Lower lobe of right lung (tissue), 2 donors: ENCODE results near the gene TRH. TPM values are rescaled to one million over a fixed set of nuclear protein-coding genes. Genes with fewer than 3 reads are reported as not detected.

Experiments
- ATAC-seq, 2 donors: fragments of 200-7000 bp; cut with Tn5 transposase; one replicate each; pipeline ENCODE4 v1.9.1; 2020 to 2022; ENCODE audit warnings: mild to moderate bottlenecking in 2 of 2, moderate library complexity in 2 of 2
- DNase-seq: peaks from one replicate; pipeline ENCODE4 v3.0.0-alpha.2; 2020
- H3K27ac ChIP-seq: fragments of 200-600 bp; one replicate; pipeline ENCODE4 v1.8.0; 2022
- H3K27me3 ChIP-seq: fragments of 200-600 bp; one replicate; pipeline ENCODE4 v1.8.0; 2022; ENCODE audit warnings: low read depth
- H3K36me3 ChIP-seq: fragments of 200-600 bp; one replicate; pipeline ENCODE4 v1.8.0; 2022; ENCODE audit warnings: mild to moderate bottlenecking
- H3K4me1 ChIP-seq: fragments of 200-600 bp; one replicate; pipeline ENCODE4 v1.8.0; 2022
- H3K4me3 ChIP-seq: fragments of 200-600 bp; one replicate; pipeline ENCODE4 v1.8.0; 2022; ENCODE audit warnings: mild to moderate bottlenecking
- H3K9me3 ChIP-seq: fragments of 200-600 bp; one replicate; pipeline ENCODE4 v1.8.0; 2022
- CTCF ChIP-seq: fragments of 200-600 bp; IDR thresholded peaks from one replicate; pipeline ENCODE4 v1.8.0; 2022; ENCODE audit warnings: antibody characterized with exemption, mild to moderate bottlenecking
- intact Hi-C: fragments of 100-400 bp; cut with DNase I; formaldehyde crosslinking; loops from one replicate; pipeline ENCODE4 v1.11.0; 2022
- total RNA-seq: library from RNA; stranded (reverse); fragmentation: NEBNext Ultra II Directional; extraction: Animal tissue kit (Norgen Biotek cat#: 25700); gene quantifications from one replicate; pipeline ENCODE4 v1.2.1, GENCODE V29; 2021
- donor health status: DM: no; HTN: yes; CAD: no; lungs with severe emphysema.

The TRH gene
- total RNA-seq, 1 donor from 2014 or later: not detected

- H3K36me3 ChIP-seq: no peaks in the 10 kb centered on the region
- DNase-seq (no peak), ATAC-seq (peak; percentile 62 to 80)
- H3K27ac ChIP-seq: no peak overlapping the region
- intact Hi-C loops: no loop called here
- H3K9me3 ChIP-seq: no peaks in the 10 kb centered on the region
- H3K27me3 ChIP-seq: no peaks in the 10 kb centered on the region
- H3K4me1 ChIP-seq: no peaks in the 10 kb centered on the region
- H3K4me3 ChIP-seq: peak overlapping the region; percentile 43
- no peak for TF ChIP-seq CTCF
Observed at GRCh38 chr3:129936757-129937156, 37.8 kb upstream of the TRH start.

GRCh38 chr3:129937717-129938116 lies 36.8 kb upstream of the TRH start:
- DNase-seq: no peak
- Histone ChIP-seq H3K27ac (no peak overlapping the region), H3K4me1 (no peaks in the 10 kb centered on the region), H3K9me3 (no peaks in the 10 kb centered on the region), H3K36me3 (no peaks in the 10 kb centered on the region), H3K27me3 (no peaks in the 10 kb centered on the region), H3K4me3 (no peak overlapping the region)
- TF ChIP-seq CTCF: no peak
- ATAC-seq: no peak
- intact Hi-C loops: no loop called here

- DNase-seq (no peak), ATAC-seq (no peak)
- H3K27ac ChIP-seq: no peak overlapping the region
- no peak for TF ChIP-seq CTCF
- H3K4me3 ChIP-seq: no peak overlapping the region
- intact Hi-C loops: no loop called here
- no peaks in the 10 kb centered on the region for H3K9me3 ChIP-seq
- no peaks in the 10 kb centered on the region for H3K36me3 ChIP-seq
- H3K27me3 ChIP-seq: no peaks in the 10 kb centered on the region
- no peaks in the 10 kb centered on the region for H3K4me1 ChIP-seq
Observed at GRCh38 chr3:129938140-129938930, 36.2 kb upstream of the TRH start.

- Histone ChIP-seq H3K4me1 (no peaks in the 10 kb centered on the region), H3K4me3 (no peak overlapping the region), H3K27ac (no peak overlapping the region), H3K36me3 (no peaks in the 10 kb centered on the region), H3K27me3 (no peaks in the 10 kb centered on the region), H3K9me3 (no peaks in the 10 kb centered on the region)
- no peak for DNase-seq
- no peak for TF ChIP-seq CTCF
- no peak for ATAC-seq
- intact Hi-C loops: no loop called here
Observed at GRCh38 chr3:129940086-129940485, 34.4 kb upstream of the TRH start.

- Histone ChIP-seq H3K27ac (no peak overlapping the region), H3K36me3 (no peaks in the 10 kb centered on the region), H3K9me3 (no peaks in the 10 kb centered on the region), H3K4me3 (no peak overlapping the region), H3K4me1 (no peaks in the 10 kb centered on the region), H3K27me3 (no peaks in the 10 kb centered on the region)
- ATAC-seq: peak; percentile 90 to 91
- TF ChIP-seq CTCF: peak; percentile 79
- intact Hi-C loops: no loop called here
- DNase-seq: peak; percentile 59
Observed at GRCh38 chr3:129942296-129942695, 32.2 kb upstream of the TRH start.
